ENCODE data around the gene EIF2D.

Gene EIF2D

DNA sequence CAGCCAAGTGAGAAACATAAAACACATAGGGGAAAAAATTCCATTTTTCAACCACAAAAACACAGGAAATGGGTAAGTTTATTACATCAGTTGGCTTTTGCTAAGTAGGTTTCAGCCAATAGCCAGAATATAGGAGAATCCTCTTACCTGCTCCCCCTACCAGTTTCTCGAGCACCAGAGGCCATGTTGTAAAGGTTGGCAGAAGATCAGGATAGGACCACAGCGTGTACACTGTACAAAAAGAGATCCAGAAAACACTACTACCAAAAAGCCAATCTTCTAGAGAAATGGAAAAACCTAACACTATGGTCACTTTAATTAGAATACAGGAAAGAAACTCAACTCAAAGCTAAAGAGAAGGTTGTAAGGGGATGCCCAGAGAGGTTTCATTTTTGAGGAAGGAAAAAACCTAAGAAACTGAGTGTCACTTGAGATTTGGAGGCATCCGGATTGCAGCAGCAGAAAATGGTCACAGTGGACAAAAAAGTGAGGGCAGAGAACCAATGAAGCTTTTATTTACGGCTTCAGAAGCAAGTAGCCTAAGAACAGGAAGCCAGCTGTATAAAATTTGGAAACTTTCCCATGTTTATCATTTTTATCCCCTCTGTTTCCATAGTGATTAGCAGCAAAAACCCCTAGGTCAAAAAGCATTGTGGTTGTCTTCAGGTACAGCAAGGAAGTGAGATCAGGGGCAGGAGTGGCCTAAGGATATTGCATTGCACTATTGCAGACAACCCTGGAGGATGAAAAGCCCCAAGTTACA lies 2.9 kb downstream of the EIF2D start:
- TF ChIP-seq, protein P1, sequence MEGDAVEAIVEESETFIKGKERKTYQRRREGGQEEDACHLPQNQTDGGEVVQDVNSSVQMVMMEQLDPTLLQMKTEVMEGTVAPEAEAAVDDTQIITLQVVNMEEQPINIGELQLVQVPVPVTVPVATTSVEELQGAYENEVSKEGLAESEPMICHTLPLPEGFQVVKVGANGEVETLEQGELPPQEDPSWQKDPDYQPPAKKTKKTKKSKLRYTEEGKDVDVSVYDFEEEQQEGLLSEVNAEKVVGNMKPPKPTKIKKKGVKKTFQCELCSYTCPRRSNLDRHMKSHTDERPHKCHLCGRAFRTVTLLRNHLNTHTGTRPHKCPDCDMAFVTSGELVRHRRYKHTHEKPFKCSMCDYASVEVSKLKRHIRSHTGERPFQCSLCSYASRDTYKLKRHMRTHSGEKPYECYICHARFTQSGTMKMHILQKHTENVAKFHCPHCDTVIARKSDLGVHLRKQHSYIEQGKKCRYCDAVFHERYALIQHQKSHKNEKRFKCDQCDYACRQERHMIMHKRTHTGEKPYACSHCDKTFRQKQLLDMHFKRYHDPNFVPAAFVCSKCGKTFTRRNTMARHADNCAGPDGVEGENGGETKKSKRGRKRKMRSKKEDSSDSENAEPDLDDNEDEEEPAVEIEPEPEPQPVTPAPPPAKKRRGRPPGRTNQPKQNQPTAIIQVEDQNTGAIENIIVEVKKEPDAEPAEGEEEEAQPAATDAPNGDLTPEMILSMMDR (conservative IDR thresholded peaks at IDR 0.05; ENCODE audit: low read length), result no peak
- peak; percentile 25 for DNase-seq (ENCODE audit: low read depth)
- H3K4me3 ChIP-seq (ENCODE audit: low read length), result no peak overlapping the region

DNA sequence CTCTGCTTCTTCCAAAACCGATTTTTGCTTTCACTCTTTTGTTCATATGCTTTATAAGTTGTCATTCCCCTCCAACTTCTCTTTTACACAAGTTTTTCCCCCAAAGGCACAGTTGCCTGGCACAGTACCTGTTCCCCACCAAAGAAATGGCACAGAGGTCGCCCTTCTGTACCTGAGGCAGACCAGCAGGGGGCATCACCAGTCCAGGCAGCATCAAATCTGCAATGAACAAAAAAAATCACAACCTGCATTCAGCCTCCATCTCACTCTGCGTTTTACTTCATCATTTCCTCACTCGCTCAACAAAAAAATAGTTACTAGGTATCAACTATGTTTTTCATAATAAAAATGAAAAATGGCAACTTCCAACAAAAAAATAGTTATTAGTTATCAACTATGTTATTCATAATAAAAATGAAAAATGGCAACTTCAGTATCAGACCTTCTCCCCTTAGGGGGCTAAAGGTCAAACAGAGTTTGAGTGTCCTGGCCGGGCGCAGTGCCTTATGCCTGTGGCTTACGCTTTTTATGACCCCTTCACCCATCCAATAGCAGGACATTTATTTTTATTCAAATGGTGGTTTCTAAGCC lies 4.1 kb downstream of the EIF2D start:
- TF ChIP-seq, protein P1 (conservative IDR thresholded peaks at IDR 0.05; ENCODE audit: low read length), result peak; percentile 75
- DNase-seq (ENCODE audit: low read depth), result peak; percentile 44
- no peak overlapping the region for H3K4me3 ChIP-seq (ENCODE audit: low read length)

DNA sequence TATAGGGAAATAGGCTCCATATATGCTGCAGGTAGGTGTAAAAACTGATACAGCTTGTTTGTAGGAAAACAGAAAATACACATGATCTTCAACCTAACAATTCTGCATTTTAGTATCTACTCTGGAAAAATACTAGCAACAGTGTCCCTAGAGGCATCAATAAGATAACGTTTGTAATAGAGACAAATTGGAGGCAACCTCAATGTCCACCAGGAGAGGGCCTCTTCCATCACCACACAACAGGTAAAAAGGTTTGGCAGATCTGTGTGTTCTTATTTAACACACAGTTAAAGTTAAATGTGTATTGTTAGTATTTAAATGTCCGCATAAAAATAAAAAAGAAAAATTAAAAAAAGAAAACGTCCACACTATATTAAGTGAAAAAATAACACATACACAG lies 5.4 kb downstream of the EIF2D start:
- DNase-seq (ENCODE audit: low read depth), result peak; percentile 18
- TF ChIP-seq, protein P1 (conservative IDR thresholded peaks at IDR 0.05; ENCODE audit: low read length), result peak; percentile 49
- no peak overlapping the region for H3K4me3 ChIP-seq (ENCODE audit: low read length)

DNA sequence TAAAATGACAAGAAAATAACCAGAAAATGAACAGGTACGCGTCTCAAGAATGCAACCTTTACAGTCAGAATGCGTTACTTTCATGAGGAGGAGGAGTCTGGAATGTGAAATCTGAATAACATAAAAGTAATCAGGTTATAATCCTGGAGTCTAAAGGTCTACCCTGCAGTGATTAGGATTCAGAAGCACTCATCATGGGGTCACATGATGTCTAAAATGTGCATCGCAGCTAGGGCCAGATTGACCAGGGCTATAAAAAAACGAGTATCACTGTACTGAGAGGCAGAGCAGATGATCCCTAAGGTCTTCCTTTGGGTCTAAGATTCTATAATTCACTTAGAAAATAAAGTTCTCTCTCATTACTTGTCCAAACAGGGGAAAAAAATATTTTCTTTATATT lies 7.4 kb downstream of the EIF2D start:
- no peak for DNase-seq (ENCODE audit: low read depth)
- TF ChIP-seq, protein P1 (conservative IDR thresholded peaks at IDR 0.05; ENCODE audit: low read length), result no peak
- no peak overlapping the region for H3K4me3 ChIP-seq (ENCODE audit: low read length)

DNA sequence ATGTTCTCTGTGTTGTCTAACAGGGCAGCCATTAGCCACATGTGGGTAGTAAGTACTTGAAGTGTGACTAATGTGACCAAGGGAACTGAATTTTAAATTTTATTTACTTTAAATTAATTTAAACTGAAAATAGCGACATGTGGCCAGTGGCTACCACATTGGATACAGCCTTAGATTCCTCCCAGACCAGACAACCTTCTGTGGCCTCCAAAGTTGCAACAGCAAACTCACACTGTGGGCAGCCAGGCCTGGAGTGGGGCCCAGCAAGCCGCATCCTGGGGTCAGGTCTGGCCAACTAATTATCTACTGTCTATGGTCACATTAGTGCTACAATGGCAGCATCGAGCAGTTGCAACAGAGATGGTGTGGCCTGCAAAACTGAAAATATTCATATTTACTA lies 11.7 kb downstream of the EIF2D start:
- TF ChIP-seq, protein P1 (conservative IDR thresholded peaks at IDR 0.05; ENCODE audit: low read length), result no peak
- no peak overlapping the region for H3K4me3 ChIP-seq (ENCODE audit: low read length)
- DNase-seq (ENCODE audit: low read depth), result peak; percentile 67

DNA sequence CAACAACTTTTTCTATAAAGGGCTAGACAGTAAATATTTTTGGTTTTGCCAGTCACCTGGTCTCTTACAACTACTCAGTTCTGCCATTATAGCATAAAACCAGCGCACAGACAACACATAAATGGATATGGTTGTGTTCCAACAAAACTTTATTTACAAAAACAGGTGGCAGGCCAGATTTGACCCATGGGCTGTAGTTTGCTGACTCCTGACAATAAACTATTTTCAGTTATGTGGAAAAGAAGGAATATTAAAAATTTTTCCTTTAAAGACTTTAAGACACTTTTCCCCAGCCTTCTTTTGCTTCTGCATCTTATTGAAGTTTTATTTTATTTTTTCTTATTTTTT lies 16.0 kb downstream of the EIF2D start:
- DNase-seq (ENCODE audit: low read depth), result no peak
- H3K4me3 ChIP-seq (ENCODE audit: low read length), result no peak overlapping the region
- TF ChIP-seq, protein P1 (conservative IDR thresholded peaks at IDR 0.05; ENCODE audit: low read length), result no peak

Data from AG10803 (cell line).